WI38 (cell line): ENCODE measurements around the gene GRIK3.

ENCODE experiments used
- H3K4me3 ChIP-seq: 2 replicates; pipeline ENCODE4 v1.5.1; 2011; ENCODE audit warnings: low read depth, mild to moderate bottlenecking, control low read depth, low read length
- CTCF ChIP-seq: IDR thresholded peaks from 2 replicates; pipeline ENCODE4 v1.5.1; 2012; ENCODE audit warnings: low read depth, mild to moderate bottlenecking, control low read depth, low read length

The GRIK3 gene

GRCh38 chr1:36794460-36794859, 239.9 kb downstream of the GRIK3 start:
- no peak overlapping the region for H3K4me3 ChIP-seq
- TF ChIP-seq CTCF: no peak

GRCh38 chr1:36793452-36793851, 240.9 kb downstream of the GRIK3 start:
- H3K4me3 ChIP-seq: no peak overlapping the region
- TF ChIP-seq CTCF: no peak

GRCh38 chr1:36792292-36792691, 242.0 kb downstream of the GRIK3 start:
- no peak for TF ChIP-seq CTCF

DNA sequence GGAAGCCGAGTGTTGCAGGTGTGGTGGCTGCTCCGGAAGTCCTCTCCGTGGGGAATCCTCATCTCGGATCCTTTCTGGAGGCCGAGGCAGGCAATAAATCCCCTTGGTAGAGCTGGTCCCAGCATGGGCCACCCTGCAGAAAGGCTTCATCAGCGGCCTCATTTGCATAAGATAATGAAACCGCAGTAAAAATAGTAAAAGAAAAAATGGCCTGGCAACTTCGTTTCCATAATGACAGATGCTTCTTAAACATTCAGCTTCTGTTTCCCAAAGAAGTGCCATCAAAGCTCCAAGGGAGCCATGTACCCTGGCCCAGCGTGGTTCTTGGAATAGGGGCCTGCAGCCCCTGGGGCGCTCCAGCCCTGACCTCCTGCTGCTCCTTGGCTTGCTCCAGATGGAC, 244.1 kb downstream of the GRIK3 start:
- no peak overlapping the region for H3K4me3 ChIP-seq
- TF ChIP-seq CTCF: no peak

More at GRCh38 chr1:36792292-36792691, 242.0 kb downstream of the GRIK3 start:
- no peak overlapping the region for H3K4me3 ChIP-seq

DNA sequence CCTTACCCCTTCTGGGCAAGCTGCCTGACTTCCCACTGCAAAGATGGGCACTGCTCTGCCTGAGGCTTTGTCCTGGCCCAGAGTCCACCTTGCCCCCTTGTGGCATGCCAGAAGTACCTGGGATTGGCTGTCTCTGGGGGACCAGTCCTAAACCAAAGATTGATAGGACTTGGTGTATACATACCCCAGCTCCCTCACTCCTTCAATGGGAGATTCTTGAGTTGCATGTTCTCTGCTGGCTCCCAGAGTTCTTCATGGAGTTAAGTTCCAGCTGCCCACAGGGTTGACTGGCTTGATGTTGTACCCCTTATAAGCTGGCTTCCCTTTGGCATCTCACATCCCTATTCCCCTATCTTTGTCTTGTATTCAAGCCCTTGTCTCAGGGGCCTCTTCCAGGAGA, 244.8 kb downstream of the GRIK3 start:
- no peak for TF ChIP-seq CTCF
- no peak overlapping the region for H3K4me3 ChIP-seq

DNA sequence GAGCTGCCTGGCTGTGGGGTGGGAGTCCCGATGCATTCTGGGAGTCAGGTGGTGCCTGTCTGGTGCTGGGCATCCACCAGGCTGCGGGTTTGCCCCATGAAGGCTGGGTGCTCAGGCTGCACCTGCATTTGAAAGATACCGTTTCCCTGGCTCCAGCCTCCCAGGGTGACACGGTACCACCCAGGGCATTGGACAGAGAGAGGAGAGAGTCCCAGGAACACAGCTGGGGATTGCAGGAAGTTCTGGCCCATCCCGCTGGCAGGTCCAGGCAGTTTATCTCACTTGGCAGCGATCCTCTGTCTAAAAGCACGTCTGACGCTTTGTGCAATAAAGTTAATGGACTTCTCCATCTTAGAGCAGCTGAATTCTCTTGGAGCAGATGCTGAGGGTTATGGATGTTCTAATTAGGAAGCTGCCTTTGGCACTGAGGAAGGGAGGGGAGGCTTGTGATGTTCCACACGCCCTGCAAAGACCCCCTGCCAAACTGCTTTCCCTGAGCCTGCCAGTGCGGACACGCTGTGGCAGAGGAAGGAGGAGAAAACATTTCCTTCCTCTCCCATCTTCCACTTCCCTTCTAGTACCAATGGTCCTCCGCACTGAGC, 246.9 kb downstream of the GRIK3 start:
- TF ChIP-seq CTCF: no peak
- no peak overlapping the region for H3K4me3 ChIP-seq

DNA sequence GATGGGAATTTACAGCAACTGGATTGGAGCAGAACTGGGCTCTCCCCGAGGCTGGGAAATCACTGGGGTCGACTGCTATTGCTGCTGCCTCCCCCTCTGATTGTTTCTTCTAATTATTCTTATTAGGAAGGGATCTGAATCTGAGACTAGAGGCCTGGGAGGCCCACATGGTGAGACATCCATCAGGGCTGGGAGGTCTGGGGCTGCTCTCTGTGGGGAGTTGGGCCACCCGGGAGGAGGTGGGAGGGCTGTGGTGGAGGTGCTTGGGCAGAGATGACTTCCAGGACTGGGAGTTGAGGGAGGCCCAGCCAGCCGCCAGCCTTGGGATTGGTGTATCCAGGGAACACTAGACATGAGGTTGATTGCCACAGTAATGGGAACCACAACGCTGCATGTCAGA, 247.9 kb downstream of the GRIK3 start:
- no peak for TF ChIP-seq CTCF
- H3K4me3 ChIP-seq: no peak overlapping the region
